GM19240 (cell line): ENCODE measurements around the gene DDOST.

Source experiments
- DNase-seq: peaks from one replicate; pipeline ENCODE4 v3.0.0; 2011; ENCODE audit warnings: low spot score; ENCODE audit not compliant: insufficient read length

Gene DDOST

DNA sequence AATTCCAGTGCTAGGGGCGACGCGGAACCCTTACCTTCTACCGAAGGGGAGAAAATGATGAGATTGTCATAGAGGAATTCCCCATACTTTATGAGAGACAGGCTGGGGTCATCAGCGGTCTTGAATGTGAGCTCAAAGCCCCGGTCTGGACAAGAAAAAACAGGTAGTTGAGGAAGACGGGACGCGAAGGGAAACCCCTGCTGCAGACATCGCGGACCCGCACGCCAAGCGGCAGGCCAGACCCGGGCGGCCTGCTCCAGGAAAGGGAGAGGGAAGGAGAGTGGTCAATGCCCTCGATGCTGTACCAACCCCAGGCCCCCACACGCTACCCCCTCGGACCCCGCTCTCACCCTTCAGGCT, 342 bp downstream of the DDOST start:
- no peak for DNase-seq

DNA sequence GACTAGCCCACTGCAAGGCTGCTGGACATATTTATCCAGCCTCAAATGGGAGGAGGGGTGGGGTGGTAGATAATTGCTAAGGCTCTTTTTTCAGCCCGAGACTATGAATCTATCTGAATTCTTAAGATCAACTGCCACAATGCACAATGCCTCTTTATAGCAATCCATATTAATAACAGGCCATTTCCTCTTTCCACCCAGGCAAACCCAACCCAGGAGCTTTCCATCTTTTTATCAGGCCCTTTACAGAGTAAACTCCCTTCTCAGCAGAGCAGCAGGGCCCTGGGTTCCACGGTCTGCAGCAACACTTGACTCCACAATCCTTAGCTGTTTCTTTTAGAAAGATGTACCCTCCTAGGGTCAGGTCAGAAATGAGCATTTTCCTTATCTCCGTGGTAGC, 806 bp downstream of the DDOST start:
- no peak for DNase-seq

DNA sequence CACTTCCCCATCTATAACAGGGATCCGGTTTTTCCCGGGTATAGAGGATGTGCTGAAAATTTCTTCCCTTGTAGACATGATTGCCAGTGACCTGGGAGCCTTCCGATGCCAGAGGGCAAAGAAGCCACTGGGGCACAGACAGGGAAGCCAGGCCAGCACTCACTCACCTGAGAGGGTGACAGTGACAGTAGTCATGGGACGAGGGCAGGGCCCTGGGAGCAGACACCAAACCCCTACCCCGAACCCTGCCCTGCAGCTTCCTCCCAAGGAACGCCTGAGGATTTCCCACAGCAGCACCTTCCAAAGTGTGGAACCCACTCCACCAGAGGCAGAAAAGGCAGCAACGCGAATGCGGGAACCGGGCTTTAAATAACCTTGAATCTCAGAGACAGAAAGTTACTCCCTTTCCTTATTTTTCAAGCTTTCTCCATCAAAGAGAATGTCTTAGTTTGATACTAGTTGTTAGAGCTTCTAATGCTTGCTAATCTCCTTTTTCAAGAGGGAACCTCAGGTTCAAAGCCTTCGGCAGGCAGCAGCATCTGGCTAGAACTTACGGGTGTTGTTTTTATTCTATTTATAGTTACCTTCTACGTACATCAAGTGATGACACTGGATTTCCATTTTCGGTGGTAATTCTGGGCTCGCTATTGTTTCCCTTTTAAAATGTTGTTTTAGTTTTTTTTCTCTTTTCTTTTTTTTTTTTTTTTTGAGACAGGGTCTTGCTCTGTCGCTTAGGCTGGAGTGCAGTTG, 2.8 kb downstream of the DDOST start:
- no peak for DNase-seq

DNA sequence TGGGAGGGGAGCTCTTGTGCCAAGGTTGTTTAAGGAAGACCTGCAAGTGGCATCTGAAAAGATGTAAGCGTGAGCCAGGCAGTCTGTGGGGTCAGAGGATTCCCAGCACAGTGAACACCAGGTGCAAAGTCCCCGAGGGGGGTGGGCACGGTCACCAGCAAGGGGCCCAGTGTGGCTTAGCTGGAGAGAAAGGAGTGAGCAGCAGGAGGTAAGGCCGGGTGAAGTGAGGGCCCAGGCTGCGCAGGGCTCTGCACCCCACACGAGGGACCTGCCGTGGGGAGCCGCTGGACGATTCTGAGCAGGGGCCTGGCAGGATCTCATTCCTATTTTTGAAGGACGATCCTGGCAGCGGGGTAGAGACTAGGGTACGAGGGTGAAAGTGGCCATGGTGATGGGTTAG, 4.1 kb downstream of the DDOST start:
- DNase-seq = no peak

DNA sequence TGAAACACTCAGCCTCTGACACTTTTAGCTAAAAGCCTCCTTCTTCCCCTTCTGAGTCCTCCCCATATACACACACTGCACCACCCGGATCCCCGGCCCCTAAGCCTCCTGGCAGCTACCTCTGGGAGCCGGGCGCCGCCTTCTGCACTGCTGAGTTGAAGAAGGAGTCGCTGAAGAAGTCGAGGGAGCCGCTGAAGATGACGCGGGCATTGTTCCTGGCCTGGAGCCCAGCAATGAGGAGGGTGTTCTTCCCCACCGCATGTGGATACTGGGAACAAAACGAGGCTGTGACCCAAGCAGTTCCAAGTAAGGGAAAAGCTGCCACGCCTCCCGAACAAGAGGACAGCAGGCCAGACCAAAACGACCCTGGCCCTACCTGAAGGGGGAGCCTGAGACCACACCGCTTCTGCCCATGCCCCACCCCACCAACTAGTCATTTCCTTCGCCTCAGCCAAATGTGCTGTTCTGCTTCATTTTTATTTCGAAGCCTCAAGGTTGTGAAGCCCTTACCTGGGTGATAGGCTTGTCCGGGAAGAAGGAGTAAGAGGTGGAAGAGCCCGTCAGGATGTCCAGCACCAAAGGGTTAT, 7.0 kb downstream of the DDOST start:
- DNase-seq = no peak

DNA sequence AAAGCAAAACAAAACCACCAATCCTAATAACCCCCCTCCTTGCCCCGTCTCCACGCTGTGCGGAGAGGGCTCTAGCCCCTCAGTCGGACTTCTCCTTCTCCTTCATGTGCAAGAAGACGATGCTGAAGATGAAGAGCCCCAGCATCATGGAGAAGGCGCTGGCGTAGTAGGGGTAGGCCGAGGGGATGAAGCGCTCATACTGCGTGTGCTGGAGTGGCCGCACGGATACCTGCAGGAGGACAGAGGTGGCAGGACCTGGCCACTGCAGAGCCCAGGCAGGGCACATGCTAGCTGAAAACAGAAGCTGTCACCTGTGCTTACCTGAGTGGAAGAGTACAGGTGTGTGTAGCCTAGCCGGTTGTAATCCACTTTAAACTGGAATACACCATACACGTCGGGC, 8.9 kb downstream of the DDOST start:
- no peak for DNase-seq

DNA sequence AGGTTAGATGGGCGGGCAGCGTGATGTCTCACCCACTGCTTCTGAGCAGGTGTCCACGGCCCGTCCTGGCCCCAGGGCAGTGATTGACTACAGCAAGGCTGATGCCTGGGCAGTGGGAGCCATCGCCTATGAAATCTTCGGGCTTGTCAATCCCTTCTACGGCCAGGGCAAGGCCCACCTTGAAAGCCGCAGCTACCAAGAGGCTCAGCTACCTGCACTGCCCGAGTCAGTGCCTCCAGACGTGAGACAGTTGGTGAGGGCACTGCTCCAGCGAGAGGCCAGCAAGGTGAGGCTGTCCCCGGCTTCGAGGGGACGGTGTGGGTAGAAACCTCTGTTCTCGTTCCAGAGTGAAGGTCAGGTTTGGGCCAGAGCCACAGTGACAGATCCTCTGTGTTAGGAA, 12.2 kb downstream of the DDOST start:
- DNase-seq = no peak

DNA sequence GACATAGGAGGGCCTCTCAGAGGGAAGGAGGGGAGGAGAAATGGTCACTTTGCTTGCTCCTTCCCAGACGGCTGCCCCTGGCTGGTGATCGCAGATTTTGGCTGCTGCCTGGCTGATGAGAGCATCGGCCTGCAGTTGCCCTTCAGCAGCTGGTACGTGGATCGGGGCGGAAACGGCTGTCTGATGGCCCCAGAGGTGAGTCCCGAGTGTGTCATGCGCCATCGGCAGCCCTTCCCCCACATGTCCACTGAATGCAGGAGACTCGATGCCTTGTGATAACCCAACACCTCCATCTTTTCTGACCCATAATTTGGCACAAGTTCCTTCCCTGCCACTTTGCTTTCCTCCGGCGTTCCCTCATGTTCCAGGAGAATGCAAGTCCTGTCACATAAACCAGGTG, 12.7 kb downstream of the DDOST start:
- no peak for DNase-seq

DNA sequence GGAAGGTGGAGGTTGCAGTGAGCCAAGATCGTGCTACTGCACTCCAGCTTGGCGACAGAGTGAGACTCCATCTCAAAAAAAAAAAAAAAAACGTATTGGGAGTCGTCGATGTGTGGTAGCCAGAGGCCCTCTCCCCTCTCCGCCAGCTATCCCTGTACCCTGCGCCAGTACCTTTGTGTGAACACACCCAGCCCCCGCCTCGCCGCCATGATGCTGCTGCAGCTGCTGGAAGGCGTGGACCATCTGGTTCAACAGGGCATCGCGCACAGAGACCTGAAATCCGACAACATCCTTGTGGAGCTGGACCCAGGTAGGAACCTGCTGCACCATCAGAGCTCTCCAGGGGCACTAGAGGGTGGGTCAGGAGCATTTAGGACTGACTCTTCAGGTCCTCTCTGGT, 15.8 kb downstream of the DDOST start:
- no peak for DNase-seq

DNA sequence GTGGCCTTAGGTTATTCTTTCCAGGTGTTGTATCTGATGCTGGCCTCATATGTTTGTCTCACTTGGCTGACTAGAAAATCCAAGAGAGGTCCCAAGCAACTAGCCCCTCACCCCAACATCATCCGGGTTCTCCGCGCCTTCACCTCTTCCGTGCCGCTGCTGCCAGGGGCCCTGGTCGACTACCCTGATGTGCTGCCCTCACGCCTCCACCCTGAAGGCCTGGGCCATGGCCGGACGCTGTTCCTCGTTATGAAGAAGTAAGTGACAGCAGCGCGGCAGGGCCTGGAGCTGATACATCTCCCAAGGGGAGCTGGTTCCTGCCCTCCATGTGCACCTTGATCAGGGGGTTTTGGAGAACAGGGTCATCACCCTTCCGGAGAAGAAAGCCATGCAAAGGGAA, 16.8 kb downstream of the DDOST start:
- DNase-seq = no peak

DNA sequence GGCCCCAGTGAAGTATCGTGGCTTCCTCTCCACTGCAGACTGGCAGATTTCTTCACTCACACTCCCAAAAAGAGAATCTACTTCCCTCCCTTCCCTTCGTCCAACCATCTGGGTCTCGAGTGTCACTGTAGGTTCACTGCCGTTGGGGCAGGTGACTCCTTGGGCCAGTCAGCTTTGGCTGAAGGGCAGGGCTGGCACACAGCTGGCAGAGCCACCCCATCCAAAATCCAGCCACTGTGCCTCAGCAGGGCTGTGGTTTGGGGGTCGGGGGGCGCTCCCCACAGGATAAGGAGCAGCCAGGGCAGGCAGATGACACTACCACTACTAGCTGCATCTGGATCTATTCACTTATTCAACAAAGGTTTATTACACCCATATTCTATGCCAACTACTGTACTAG, 18.1 kb downstream of the DDOST start:
- no peak for DNase-seq

DNA sequence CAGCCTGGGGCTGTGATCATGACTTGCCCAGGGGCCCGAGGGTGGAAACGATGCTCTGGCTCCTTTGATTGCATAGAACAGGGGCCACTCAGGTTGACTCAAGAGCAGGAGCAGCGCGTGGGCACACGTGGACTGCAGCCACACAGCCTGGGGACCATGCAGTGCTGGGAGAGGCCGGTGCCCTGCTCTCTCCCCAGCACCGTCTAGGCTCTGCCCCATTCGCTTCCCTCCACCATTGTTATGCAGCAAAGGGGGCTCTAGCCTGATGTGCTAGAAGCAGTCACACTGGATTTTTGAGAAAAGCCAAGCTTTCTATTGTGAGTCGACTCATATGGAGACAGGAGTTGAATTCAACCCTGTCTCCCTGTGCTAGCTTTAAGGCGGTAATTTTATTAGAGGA, 19.2 kb downstream of the DDOST start:
- DNase-seq = no peak

DNA sequence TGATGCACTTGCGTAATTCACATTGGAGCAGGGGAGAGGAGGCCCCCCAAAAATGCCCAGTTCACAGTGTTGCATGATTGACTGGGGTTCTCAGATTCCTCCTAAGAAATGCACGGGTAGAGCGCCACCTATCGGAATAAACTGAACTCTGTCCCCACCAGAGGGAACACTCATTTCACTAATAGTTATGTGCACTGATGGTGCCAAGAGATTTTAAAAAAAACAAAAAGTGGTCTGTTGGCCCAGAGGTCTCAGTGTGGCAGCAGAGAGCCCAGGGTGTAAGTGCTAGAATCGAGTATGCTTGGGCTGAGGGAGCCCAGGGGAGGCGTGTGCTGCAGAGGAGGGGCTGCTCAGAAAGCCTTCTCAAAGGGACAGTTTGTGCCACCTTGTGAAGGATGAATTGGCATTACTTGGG, 21.0 kb downstream of the DDOST start:
- peak; percentile 37 for DNase-seq

DNA sequence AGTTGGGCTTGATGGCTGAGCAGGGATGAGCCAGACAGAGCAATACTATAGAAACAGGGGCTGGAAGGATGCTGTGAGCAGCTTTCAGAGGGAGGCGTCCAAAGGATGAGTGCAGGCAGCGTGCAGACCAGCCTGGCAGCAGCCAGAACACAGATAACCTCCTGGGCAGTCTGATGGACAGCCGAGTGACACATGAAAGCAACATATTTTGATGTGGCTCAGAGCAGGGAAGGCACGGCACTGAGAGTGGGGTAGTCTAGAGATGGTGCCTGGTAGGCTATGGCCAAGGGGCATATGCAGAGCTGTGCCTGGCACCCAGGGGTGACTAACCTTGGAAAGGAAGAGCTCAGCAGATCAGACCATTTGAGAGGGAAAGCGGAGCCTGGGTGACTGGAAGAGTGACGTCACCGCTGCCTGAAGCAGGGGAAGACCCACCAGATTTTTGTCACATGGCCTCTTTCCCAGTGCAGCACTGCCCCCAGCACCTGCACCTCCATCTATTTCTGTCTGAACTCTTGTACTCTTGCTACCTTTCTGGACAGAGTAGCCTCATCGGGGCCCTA, 24.3 kb downstream of the DDOST start:
- no peak for DNase-seq

DNA sequence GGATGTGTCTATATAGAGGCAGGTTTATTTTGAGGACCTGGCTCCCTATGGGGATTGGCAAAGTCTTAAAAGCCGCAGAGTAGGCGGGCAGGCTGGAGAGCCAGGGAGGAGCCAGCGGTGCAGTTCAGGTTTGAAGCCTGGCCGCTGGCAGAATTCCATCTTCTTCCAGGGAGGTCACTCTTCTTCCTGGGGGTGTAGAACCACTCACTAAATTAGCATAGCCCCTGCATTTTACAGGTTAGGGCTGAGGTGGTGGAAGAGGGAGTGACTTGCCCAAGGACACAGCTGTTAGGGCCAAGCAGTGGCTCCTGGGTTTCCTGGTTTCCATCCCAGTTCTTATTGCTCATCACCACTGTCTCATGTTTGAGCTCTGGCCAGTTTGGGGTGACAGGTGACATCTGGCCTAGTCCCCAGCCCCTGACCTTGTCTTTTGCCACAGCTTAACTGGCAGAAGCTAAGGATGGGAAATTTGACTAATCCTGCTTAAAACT, 26.5 kb downstream of the DDOST start:
- DNase-seq = no peak

DNA sequence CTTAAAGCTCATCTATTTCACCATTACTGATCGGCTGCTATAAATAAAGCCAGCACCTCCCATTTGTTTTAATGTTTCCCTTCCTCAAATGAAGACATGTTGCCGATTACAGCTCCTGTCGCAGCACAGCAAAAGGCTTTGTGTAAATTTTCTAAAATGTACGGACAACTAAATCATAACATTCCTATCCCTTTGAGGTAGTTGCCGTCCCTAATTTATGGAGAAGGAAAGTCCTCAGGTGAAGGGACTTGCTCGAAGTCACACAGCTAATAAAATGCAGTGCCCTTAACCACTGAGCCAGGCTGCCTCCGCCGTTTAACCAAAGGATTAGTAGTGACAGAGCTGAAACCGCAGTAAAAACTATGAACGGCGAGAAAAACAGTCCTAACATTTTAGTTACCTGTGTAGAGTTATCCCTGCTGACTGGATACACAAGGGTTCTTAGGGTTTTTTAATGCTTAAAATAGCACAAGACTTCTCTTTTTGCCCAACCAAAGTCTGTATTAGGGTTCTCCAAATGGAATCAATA, 27.0 kb downstream of the DDOST start:
- no peak for DNase-seq

DNA sequence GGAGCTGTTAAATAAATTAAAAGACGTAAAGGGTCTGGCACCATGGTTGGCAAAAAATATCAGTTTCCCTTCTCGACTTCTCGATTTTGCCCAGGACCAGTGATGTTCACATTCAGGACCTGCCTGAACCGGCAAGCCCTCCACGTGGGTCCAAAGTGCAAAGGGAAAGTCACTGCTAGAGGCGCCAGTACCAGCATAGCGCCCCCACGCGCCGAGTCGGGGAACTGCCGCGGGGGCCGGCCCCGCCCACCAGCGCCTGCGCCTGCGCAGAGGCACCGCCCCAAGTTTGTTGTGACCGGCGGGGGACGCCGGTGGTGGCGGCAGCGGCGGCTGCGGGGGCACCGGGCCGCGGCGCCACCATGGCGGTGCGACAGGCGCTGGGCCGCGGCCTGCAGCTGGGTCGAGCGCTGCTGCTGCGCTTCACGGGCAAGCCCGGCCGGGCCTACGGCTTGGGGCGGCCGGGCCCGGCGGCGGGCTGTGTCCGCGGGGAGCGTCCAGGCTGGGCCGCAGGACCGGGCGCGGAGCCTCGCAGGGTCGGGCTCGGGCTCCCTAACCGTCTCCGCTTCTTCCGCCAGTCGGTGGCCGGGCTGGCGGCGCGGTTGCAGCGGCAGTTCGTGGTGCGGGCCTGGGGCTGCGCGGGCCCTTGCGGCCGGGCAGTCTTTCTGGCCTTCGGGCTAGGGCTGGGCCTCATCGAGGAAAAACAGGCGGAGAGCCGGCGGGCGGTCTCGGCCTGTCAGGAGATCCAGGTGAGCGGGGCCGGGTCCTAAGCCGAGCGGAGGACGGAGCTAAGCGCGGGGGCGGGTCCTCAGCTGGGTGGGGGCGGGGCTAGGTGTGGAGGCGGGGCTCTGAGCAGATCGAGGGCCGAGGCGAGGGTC, 27.7 kb downstream of the DDOST start, which contains the start of gene PINK1:
TSS of gene PINK1 (plus strand) at position 269 of the 875 bp plus-strand sequence. CDS start at position 360, 91 bp downstream.
- peak; percentile 78 for DNase-seq

DNA sequence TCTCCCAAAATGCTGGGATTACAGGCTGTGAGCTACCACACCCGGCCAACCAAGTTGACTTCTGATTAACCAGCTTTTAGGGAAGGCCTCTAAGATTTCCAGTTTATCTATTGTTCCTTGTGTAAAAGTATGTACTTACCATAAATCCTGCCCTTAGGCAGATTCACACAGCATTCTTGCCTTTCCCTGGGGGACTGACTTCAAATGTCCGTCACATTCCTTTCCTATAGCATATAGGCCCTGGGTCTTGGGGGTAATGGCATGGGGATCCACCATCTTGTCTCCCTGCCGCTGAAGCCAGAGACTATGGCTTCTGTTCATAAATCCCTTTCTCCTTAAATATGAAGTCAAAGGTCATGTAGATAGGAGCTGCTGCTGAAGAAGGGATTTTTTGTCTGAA, 28.8 kb downstream of the DDOST start:
- no peak for DNase-seq

DNA sequence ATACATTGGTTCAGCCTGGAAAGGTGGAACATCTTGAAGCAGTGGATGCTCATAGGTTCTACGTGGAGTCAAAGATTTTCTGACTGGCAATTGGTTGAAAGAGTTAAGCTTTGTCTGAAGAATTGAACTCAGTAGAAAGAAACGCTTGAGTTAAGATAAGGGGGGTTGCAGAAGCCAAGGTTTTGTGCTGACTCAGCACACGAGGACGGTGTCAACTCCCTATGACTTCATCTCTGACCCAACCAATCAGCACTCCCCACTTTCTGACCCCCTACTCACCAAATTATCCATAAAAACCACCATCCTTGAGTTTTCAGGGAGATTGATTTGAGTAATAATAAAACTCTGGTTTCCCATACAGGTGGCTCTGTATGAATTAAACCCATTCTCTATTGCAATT, 30.4 kb downstream of the DDOST start:
- no peak for DNase-seq

DNA sequence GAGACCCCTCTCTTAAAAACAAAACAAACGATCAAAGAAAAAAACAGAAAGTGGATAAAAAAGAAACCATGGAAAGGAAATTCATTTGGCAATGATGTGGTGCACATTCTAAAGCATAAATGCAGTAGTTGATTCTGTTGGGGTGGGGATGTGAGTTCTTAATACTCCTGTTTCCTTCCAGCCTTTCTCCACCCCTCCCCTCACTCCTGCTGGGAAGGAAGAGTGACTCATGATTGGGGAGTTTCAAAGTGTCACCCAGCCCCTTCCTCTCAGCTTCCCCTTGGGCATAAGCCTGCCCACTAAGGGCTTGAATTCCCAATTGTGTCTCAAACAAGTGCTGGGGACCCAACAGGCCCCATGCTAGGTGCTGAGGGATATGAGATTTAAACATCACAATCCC, 34.6 kb downstream of the DDOST start:
- DNase-seq = no peak

DNA sequence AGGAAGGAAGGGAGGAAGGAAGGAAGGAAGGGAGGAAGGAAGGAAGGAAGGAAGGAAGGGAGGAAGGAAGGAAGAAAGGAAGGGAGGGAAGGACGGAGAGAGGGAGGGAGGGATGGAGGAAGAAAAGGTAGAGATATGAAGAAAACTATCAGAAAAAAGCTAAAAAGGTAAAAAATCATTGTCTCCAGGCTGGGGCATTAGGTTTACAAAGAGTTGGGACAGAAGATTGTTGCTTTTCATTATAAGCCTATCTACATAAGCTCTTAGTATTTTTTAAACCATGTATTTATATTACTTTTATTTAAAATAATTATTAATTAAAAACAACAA, 35.1 kb downstream of the DDOST start:
- DNase-seq = no peak
